Neural cell (in vitro differentiated cells): ENCODE results near the gene SAP30L. TPM values are rescaled to one million over a fixed set of nuclear protein-coding genes. Genes with fewer than 3 reads are reported as not detected.

Experiments used
- H2AFZ ChIP-seq: fragments of 200-600, 300-800 bp; sonication (generic), shearing (Covaris generic); 2 replicates; pipeline ENCODE4 v1.6.0; 2014; ENCODE audit warnings: low read depth, mild to moderate bottlenecking, antibody characterized with exemption, low read length, moderate library complexity
- H3F3A ChIP-seq: fragments of 200-600 bp; shearing (Covaris generic); 2 replicates; pipeline ENCODE4 v1.6.1; 2016; ENCODE audit warnings: mild to moderate bottlenecking, moderate library complexity, mixed read lengths, antibody characterized with exemption, low read length; ENCODE audit not compliant: insufficient read depth, poor library complexity, severe bottlenecking
- H3K27ac ChIP-seq: fragments of 200-600, 300-800 bp; sonication (generic), shearing (Covaris generic); 2 replicates; pipeline ENCODE4 v1.5.1; 2014; ENCODE audit warnings: mild to moderate bottlenecking, low read length, moderate library complexity
- H3K27me3 ChIP-seq: fragments of 300-800, 200-600 bp; sonication (generic), shearing (Covaris generic); 2 replicates; pipeline ENCODE4 v1.6.0; 2014; ENCODE audit warnings: mild to moderate bottlenecking, low read depth, low read length, moderate library complexity; ENCODE audit not compliant: insufficient read depth
- H3K36me3 ChIP-seq: fragments of 300-800, 200-600 bp; sonication (generic), shearing (Covaris generic); 2 replicates; pipeline ENCODE4 v1.5.1; 2014; ENCODE audit warnings: mild to moderate bottlenecking, antibody characterized with exemption, low read length, moderate library complexity; ENCODE audit not compliant: insufficient read depth
- H3K4me2 ChIP-seq: fragments of 300-800, 200-600 bp; sonication (generic), shearing (Covaris generic); 2 replicates; pipeline ENCODE4 v1.6.0; 2014; ENCODE audit warnings: mild to moderate bottlenecking, low read length
- H3K4me3 ChIP-seq: fragments of 300-800, 200-600 bp; sonication (generic), shearing (Covaris generic); 2 replicates; pipeline ENCODE4 v1.5.1; 2014; ENCODE audit warnings: mild to moderate bottlenecking, low read length, moderate library complexity
- H3K79me2 ChIP-seq: fragments of 200-600 bp; shearing (Covaris generic); replicated peaks from 2 replicates; pipeline ENCODE4 v1.6.0; 2014; ENCODE audit warnings: mild to moderate bottlenecking, low read length, moderate library complexity; ENCODE audit not compliant: insufficient read depth
- H3K9ac ChIP-seq: fragments of 300-800, 200-600 bp; sonication (generic), shearing (Covaris generic); 2 replicates; pipeline ENCODE4 v1.6.1; 2016; ENCODE audit warnings: mild to moderate bottlenecking, low read length, mixed read lengths
- H3K9me2 ChIP-seq: fragments of 200-600 bp; shearing (Covaris generic); 2 replicates; pipeline ENCODE4 v1.6.1; 2016; ENCODE audit warnings: mild to moderate bottlenecking, low read length, mixed read lengths; ENCODE audit not compliant: insufficient read depth
- H3K9me3 ChIP-seq: fragments of 200-600, 300-800 bp; sonication (generic), shearing (Covaris generic); 2 replicates; pipeline ENCODE4 v1.6.1; 2016; ENCODE audit warnings: mild to moderate bottlenecking, mixed run types, low read length, moderate library complexity, mixed read lengths
- H4K20me1 ChIP-seq: fragments of 200-600 bp; shearing (Covaris generic); 2 replicates; pipeline ENCODE4 v1.6.1; 2016; ENCODE audit warnings: mild to moderate bottlenecking, mixed run types; ENCODE audit not compliant: insufficient read depth
- EP300 ChIP-seq: fragments of 450-650 bp; conservative IDR thresholded peaks from 2 replicates; pipeline ENCODE4 v1.6.1; 2014; ENCODE audit warnings: antibody characterized with exemption, mild to moderate bottlenecking, moderate library complexity; ENCODE audit not compliant: poor library complexity, severe bottlenecking
- EZH2 ChIP-seq: fragments of 200-600, 300-800 bp; shearing (Covaris generic), sonication (generic); IDR thresholded peaks from 2 replicates; pipeline ENCODE4 v1.6.1; 2014; ENCODE audit warnings: antibody characterized with exemption, low read length, borderline replicate concordance, mild to moderate bottlenecking; ENCODE audit not compliant: insufficient read depth, poor library complexity, severe bottlenecking
- MXI1 ChIP-seq: fragments of 450-650 bp; conservative IDR thresholded peaks from 2 replicates; pipeline ENCODE4 v1.6.1; 2014; ENCODE audit warnings: antibody characterized with exemption, mild to moderate bottlenecking; ENCODE audit not compliant: poor library complexity, severe bottlenecking
- POLR2AphosphoS5 ChIP-seq: IDR thresholded peaks from 2 replicates; pipeline ENCODE4 v1.6.1; 2012
- RAD21 ChIP-seq: fragments of 450-650 bp; conservative IDR thresholded peaks from 2 replicates; pipeline ENCODE4 v1.6.1; 2014; ENCODE audit warnings: antibody characterized with exemption, mild to moderate bottlenecking, moderate library complexity
- SMC3 ChIP-seq: fragments of 450-650 bp; conservative IDR thresholded peaks from 2 replicates; pipeline ENCODE4 v1.6.1; 2014; ENCODE audit warnings: antibody characterized with exemption, mild to moderate bottlenecking, moderate library complexity; ENCODE audit not compliant: poor library complexity
- TAF1 ChIP-seq: IDR thresholded peaks from 2 replicates; pipeline ENCODE4 v1.6.1; 2012; ENCODE audit warnings: low read depth
- polyA plus RNA-seq: library from polyadenylated mRNA; depleted of rRNA; stranded (reverse); fragments of >200 nt; gene quantifications from 2 replicates; pipeline ENCODE4 v1.2.3, GENCODE V29; 2014
- TF ChIP-seq, protein P1 (sequence below): fragments of 450-650 bp; IDR thresholded peaks from 2 replicates; pipeline ENCODE4 v1.5.1; 2014; ENCODE audit warnings: antibody characterized with exemption, mild to moderate bottlenecking, moderate library complexity; ENCODE audit not compliant: poor library complexity, severe bottlenecking
- TF ChIP-seq, protein P2 (sequence below): IDR thresholded peaks from 2 replicates; pipeline ENCODE4 v1.6.1; 2012; ENCODE audit warnings: borderline replicate concordance

The SAP30L gene
- polyA plus RNA-seq, 1 donor from 2014 or later = 18.5 TPM

DNA sequence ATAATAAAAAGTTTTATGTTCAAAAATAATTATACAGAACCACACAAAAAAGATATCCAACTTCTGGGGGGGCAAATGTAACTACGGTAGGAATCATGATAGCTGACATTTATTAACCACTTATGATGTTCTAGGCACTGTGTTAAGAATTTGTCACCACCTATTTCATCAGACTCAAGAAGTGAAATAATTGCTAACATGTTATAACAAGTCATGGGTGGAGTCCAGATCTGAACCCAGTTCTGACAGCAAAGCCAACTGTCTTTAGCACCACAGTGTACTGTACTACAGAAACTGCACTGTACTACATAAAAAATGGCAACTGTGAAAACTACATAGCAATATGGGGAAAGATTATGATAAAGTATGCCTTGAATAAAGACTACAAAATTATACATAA lies 3.0 kb upstream of the SAP30L start:
- H4K20me1 ChIP-seq = no peaks in the 10 kb centered on the region
- no peaks in the 10 kb centered on the region for H3K9me3 ChIP-seq
- peaks cover 3% of the 10 kb centered on the region for H3K79me2 ChIP-seq
- no peak overlapping the region for H2AFZ ChIP-seq
- no peaks in the 10 kb centered on the region for H3K36me3 ChIP-seq
- H3F3A ChIP-seq = no peaks in the 10 kb centered on the region
- H3K9ac ChIP-seq = no peak overlapping the region
- no peaks in the 10 kb centered on the region for H3K9me2 ChIP-seq
- no peak overlapping the region for H3K4me2 ChIP-seq
- no peak overlapping the region for H3K27ac ChIP-seq
- TF ChIP-seq, protein P1, sequence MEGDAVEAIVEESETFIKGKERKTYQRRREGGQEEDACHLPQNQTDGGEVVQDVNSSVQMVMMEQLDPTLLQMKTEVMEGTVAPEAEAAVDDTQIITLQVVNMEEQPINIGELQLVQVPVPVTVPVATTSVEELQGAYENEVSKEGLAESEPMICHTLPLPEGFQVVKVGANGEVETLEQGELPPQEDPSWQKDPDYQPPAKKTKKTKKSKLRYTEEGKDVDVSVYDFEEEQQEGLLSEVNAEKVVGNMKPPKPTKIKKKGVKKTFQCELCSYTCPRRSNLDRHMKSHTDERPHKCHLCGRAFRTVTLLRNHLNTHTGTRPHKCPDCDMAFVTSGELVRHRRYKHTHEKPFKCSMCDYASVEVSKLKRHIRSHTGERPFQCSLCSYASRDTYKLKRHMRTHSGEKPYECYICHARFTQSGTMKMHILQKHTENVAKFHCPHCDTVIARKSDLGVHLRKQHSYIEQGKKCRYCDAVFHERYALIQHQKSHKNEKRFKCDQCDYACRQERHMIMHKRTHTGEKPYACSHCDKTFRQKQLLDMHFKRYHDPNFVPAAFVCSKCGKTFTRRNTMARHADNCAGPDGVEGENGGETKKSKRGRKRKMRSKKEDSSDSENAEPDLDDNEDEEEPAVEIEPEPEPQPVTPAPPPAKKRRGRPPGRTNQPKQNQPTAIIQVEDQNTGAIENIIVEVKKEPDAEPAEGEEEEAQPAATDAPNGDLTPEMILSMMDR = no peak
- TF ChIP-seq POLR2AphosphoS5 = no peak
- no peak for TF ChIP-seq RAD21
- no peak for TF ChIP-seq MXI1
- no peak for TF ChIP-seq EZH2
- TF ChIP-seq SMC3 = no peak
- TF ChIP-seq EP300 = no peak
- TF ChIP-seq, protein P2, sequence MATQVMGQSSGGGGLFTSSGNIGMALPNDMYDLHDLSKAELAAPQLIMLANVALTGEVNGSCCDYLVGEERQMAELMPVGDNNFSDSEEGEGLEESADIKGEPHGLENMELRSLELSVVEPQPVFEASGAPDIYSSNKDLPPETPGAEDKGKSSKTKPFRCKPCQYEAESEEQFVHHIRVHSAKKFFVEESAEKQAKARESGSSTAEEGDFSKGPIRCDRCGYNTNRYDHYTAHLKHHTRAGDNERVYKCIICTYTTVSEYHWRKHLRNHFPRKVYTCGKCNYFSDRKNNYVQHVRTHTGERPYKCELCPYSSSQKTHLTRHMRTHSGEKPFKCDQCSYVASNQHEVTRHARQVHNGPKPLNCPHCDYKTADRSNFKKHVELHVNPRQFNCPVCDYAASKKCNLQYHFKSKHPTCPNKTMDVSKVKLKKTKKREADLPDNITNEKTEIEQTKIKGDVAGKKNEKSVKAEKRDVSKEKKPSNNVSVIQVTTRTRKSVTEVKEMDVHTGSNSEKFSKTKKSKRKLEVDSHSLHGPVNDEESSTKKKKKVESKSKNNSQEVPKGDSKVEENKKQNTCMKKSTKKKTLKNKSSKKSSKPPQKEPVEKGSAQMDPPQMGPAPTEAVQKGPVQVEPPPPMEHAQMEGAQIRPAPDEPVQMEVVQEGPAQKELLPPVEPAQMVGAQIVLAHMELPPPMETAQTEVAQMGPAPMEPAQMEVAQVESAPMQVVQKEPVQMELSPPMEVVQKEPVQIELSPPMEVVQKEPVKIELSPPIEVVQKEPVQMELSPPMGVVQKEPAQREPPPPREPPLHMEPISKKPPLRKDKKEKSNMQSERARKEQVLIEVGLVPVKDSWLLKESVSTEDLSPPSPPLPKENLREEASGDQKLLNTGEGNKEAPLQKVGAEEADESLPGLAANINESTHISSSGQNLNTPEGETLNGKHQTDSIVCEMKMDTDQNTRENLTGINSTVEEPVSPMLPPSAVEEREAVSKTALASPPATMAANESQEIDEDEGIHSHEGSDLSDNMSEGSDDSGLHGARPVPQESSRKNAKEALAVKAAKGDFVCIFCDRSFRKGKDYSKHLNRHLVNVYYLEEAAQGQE = no peak
- H3K27me3 ChIP-seq = no peaks in the 10 kb centered on the region
- H3K4me3 ChIP-seq = no peak overlapping the region

DNA sequence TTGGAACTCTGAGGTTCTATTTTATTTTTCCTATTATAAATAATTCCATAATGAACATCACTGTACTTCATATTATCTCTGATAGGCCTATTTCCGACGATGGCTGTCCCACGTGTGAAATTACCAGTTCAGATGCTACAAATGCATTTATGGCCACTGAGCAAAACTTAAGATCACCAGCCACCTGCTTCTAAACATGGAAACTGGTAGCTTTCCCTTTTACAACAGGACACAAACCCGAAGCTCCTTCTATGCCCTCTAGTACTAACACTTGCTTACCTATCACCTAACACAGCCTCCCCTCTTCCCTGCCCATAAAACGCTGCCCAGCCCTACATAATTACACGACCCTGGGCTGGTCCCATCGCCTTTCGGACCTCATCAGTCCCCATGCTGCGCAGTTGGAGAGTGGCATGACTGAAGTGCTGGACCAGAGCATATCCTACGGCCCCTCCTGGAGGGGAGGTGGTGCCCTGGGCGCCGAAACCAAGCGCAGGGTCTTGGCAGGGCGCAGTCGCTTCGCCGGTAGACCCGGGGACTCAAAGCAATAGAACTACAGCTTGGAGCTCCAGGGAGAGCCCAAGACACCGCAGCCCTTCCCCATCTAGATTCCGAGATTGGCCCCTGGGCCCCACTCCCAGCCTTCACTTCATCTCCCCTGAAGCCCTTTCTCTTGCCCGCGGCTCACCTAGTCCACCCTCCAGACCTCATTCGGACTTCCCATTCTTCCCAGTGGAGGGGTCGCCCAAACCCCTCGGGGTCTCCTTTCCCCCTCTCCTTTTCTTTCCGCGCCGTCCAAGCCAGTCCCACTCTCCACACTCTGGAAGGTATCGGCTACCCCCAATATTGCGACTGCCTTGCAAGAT lies 1.0 kb upstream of the SAP30L start:
- H4K20me1 ChIP-seq = no peaks in the 10 kb centered on the region
- H3K9me2 ChIP-seq = no peaks in the 10 kb centered on the region
- peak overlapping the region; percentile 96 for H3K4me2 ChIP-seq
- H2AFZ ChIP-seq = peak overlapping the region; percentile 92
- H3F3A ChIP-seq = no peaks in the 10 kb centered on the region
- H3K9me3 ChIP-seq = no peaks in the 10 kb centered on the region
- H3K27me3 ChIP-seq = no peaks in the 10 kb centered on the region
- H3K9ac ChIP-seq = peak overlapping the region; percentile 50
- TF ChIP-seq, protein P1 = no peak
- TF ChIP-seq TAF1 = no peak
- no peak for TF ChIP-seq RAD21
- H3K79me2 ChIP-seq = peaks cover 21% of the 10 kb centered on the region
- H3K4me3 ChIP-seq = peak overlapping the region; percentile 96
- no peaks in the 10 kb centered on the region for H3K36me3 ChIP-seq
- no peak overlapping the region for H3K27ac ChIP-seq
